VCaP (cell line): Measurements from ENCODE around the gene AACS.
"Not testable (repeated sequence)": the region's sequence is repeated elsewhere in the genome, so short reads cannot be mapped to it uniquely, and the experiment has no call there.

Experiments
- H3K27ac ChIP-seq: fragments of 450-650 bp; 2 replicates; pipeline ENCODE4 v1.5.1; 2017
- CTCF ChIP-seq: fragments of 450-650 bp; conservative IDR thresholded peaks from 2 replicates; pipeline ENCODE4 v1.5.1; 2017; ENCODE audit warnings: mild to moderate bottlenecking, moderate library complexity

AACS gene

GRCh38 chr12:125134576-125134975 lies 69.3 kb downstream of the AACS start:
- H3K27ac ChIP-seq = no peak overlapping the region
- no peak for TF ChIP-seq CTCF

DNA sequence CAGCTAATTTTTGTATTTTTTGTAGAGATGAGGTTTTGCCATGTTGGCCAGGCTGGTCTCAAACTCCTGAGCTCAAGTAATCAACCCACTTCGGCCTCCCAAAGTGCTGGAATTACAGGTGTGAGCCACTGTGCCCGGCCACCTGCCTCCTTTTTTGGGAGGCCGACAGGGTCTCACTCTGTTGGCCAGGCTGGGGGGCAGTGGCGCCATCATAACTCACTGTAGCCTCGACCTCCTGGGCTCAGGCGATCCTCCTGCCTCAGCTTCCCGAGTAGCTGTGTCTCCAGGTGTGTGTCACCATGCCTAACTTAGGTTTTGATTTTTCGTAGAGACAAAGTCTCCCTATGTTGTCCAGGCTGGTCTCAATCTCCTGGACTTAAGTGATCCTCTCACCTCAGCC lies 70.7 kb downstream of the AACS start:
- no peak for TF ChIP-seq CTCF
- no peak overlapping the region for H3K27ac ChIP-seq

GRCh38 chr12:125136702-125137101 lies 71.5 kb downstream of the AACS start:
- TF ChIP-seq CTCF = no peak
- no peak overlapping the region for H3K27ac ChIP-seq

- H3K27ac ChIP-seq = no peak overlapping the region
- TF ChIP-seq CTCF = no peak
Observed at GRCh38 chr12:125137766-125138344, 72.6 kb downstream of the AACS start.

GRCh38 chr12:125140279-125141209 lies 75.3 kb downstream of the AACS start:
- TF ChIP-seq CTCF = no peak
- H3K27ac ChIP-seq = no peak overlapping the region

DNA sequence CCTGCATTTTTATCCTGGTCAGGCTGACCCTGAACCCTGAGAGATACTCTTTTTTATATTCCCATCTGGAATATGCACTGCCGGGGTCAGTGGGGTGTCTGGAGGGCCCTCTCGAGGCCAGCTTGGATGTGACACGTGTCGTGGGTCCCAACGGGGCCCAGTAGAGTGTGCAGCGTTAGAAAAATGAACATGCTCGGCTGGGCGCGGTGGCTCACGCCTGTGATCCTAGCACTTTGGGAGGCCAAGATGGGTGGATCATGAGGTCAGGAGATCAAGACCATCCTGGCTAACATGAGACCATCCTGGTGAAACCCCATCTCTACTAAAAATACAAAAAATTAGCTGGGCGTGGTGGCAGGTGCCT lies 76.0 kb downstream of the AACS start:
- not testable (repeated sequence) for H3K27ac ChIP-seq

DNA sequence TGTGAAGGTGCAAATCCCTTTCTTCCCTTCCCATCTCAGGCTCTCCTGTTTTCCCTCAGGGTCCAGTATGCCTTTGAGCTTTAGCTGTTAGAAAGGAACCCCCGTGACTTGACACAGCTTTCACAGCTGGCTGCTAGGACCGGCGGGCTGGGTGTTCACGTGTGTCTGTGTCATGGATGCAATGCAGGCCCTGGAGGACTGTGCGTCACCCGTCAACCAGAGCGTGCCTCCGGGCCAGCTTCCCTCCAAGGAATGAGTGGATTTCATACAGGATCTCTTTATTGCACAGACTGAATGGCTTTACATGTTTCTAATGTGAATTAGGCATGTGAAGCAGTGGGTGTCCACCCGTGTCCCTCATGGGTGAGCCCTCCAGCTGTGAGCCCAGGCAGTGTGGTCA lies 77.4 kb downstream of the AACS start:
- H3K27ac ChIP-seq = peak overlapping the region; percentile 56; the same call in 1 of the 2 replicates
- TF ChIP-seq CTCF = no peak

- no peak for TF ChIP-seq CTCF
- peak overlapping the region; percentile 56 for H3K27ac ChIP-seq
Observed at GRCh38 chr12:125143491-125143890, 78.3 kb downstream of the AACS start.
